Tibial nerve (tissue), 4 donors: ENCODE data around the gene CTDSPL.

Source experiments
- EP300 ChIP-seq, 2 donors: sonication (generic); formaldehyde crosslinking; IDR thresholded peaks; one replicate each; pipeline ENCODE4 v1.6.1; 2017; ENCODE audit warnings: antibody characterized with exemption in 2 of 2, mild to moderate bottlenecking in 1 of 2
- POLR2A ChIP-seq, 2 donors: fragments of 450-650 bp; IDR thresholded peaks; one replicate each; pipeline ENCODE4 v1.6.1; 2017; ENCODE audit warnings: antibody characterized with exemption in 2 of 2, mild to moderate bottlenecking in 2 of 2, moderate library complexity in 2 of 2
- TF ChIP-seq, protein P1 (sequence below), 5 experiments: fragments of 200-600 bp in 3 of 5; fragments of 450-650 bp in 2 of 5; sonication (generic) in 3 of 5; IDR thresholded peaks; one replicate each; pipeline ENCODE4 v1.5.1; 2016 to 2019; ENCODE audit warnings: antibody characterized with exemption in 5 of 5, mild to moderate bottlenecking in 3 of 5, moderate library complexity in 2 of 5

- TF ChIP-seq, protein P1, sequence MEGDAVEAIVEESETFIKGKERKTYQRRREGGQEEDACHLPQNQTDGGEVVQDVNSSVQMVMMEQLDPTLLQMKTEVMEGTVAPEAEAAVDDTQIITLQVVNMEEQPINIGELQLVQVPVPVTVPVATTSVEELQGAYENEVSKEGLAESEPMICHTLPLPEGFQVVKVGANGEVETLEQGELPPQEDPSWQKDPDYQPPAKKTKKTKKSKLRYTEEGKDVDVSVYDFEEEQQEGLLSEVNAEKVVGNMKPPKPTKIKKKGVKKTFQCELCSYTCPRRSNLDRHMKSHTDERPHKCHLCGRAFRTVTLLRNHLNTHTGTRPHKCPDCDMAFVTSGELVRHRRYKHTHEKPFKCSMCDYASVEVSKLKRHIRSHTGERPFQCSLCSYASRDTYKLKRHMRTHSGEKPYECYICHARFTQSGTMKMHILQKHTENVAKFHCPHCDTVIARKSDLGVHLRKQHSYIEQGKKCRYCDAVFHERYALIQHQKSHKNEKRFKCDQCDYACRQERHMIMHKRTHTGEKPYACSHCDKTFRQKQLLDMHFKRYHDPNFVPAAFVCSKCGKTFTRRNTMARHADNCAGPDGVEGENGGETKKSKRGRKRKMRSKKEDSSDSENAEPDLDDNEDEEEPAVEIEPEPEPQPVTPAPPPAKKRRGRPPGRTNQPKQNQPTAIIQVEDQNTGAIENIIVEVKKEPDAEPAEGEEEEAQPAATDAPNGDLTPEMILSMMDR (IDR thresholded peaks at IDR 0.05): no peak
- peak in 1 of 2 donors; percentile 80 for TF ChIP-seq EP300 (IDR thresholded peaks at IDR 0.05)
- TF ChIP-seq POLR2A (IDR thresholded peaks at IDR 0.05): no peak
Measured at GRCh38 chr3:37892927-37893600, 31.4 kb downstream of the CTDSPL start.
